A673 (cell line): ENCODE measurements around the gene SLC29A2.

Source experiments
- EZH2 ChIP-seq: fragments of 200-600 bp; sonication (generic); IDR thresholded peaks from 2 replicates; pipeline ENCODE4 v1.6.1; 2017; ENCODE audit warnings: borderline replicate concordance, low read depth, mild to moderate bottlenecking, mixed read lengths, antibody characterized with exemption, low read length; ENCODE audit not compliant: poor library complexity, severe bottlenecking
- TF ChIP-seq, protein P1 (sequence below): fragments of 300-800, 200-600 bp; sonication (generic); conservative IDR thresholded peaks from 2 replicates; pipeline ENCODE4 v1.5.1; 2017; ENCODE audit warnings: low read depth, mild to moderate bottlenecking, antibody characterized with exemption, low read length, moderate library complexity, mixed read lengths

DNA sequence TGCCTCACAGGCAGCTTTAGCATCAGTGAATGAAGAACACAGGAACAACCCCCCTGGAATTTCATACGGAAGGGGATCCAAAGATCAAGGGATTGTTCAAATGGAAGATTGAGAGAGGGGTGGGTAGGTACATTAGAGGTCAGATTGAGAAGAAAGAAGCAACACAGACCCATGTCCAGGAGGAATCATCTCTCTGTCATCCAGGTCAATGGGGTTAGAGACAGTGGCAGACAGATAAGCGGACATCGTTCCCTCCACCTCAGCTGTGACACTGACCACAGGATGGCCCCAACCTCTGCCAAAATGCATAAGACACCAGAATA lies 47.4 kb upstream of the SLC29A2 start:
- TF ChIP-seq, protein P1, sequence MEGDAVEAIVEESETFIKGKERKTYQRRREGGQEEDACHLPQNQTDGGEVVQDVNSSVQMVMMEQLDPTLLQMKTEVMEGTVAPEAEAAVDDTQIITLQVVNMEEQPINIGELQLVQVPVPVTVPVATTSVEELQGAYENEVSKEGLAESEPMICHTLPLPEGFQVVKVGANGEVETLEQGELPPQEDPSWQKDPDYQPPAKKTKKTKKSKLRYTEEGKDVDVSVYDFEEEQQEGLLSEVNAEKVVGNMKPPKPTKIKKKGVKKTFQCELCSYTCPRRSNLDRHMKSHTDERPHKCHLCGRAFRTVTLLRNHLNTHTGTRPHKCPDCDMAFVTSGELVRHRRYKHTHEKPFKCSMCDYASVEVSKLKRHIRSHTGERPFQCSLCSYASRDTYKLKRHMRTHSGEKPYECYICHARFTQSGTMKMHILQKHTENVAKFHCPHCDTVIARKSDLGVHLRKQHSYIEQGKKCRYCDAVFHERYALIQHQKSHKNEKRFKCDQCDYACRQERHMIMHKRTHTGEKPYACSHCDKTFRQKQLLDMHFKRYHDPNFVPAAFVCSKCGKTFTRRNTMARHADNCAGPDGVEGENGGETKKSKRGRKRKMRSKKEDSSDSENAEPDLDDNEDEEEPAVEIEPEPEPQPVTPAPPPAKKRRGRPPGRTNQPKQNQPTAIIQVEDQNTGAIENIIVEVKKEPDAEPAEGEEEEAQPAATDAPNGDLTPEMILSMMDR: no peak
- no peak for TF ChIP-seq EZH2
